Spleen (tissue), 7 donors: ENCODE results near the gene ADAMTS5.
A peak's percentile ranks its signal among the peaks of the same experiment; 100 is the strongest.

ENCODE experiments used
- CTCF ChIP-seq, 11 experiments: fragments of 200-600 bp in 7 of 11; fragments of 450-650 bp in 4 of 11; sonication (generic) in 4 of 11; IDR thresholded peaks in 8 of 11; conservative IDR thresholded peaks in 3 of 11; 1 replicate in 7 of 11; 2 replicates in 4 of 11; pipeline versions ENCODE4 v1.4.0 to v1.8.0; 2016 to 2021; ENCODE audit warnings: antibody characterized with exemption in 11 of 11, inconsistent platforms in 4 of 11, mild to moderate bottlenecking in 1 of 11
- POLR2AphosphoS5 ChIP-seq, 3 donors: sonication (generic); formaldehyde crosslinking; IDR thresholded peaks; one replicate each; pipeline ENCODE4 v1.5.1; 2017; ENCODE audit warnings: antibody characterized with exemption in 3 of 3
- donor health status: DM: no; HTN: no; CAD: no; lungs with moderate emphysema.
- donor health status: DM: no; HTN: no; CAD: no.
- donor health status: DM: no; HTN: no; CAD: no.

GRCh38 chr21:26966649-26967061, 233 bp downstream of the ADAMTS5 start:
- no peak for TF ChIP-seq CTCF (IDR thresholded peaks at IDR 0.05 in 8 of 11, conservative IDR thresholded peaks at IDR 0.05 in 3 of 11)
- peak in 1 of 3 donors; percentile 83 for TF ChIP-seq POLR2AphosphoS5 (IDR thresholded peaks at IDR 0.05)
